CD4-positive, alpha-beta T cell treated with Interleukin-1 beta for 1 hour (primary cell): ENCODE data around the gene ZBTB7C.

Experiments
- DNase-seq, 2 donors: peaks; one replicate each; pipeline ENCODE4 v3.0.0-alpha.2; 2020 to 2022

ZBTB7C gene

DNA sequence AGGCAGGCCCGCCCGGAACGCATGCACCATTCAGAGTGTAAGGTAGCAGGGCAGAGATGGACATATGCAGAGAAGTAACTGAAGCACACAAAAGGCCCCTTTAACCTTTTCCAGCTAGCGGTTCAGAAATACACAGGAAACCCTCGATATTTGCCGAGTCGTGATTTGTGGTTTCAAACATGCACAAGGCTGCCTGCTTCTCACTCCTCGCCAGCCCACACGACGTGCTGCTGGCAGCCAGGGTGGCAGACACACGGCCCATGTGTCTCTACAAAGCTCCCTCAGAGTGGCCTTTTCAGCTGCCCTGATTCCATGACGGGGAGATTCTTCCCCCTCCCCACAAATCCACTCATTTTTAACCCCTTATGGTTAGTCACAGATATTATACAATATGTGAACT lies 23.6 kb downstream of the ZBTB7C start:
- DNase-seq: no peak

GRCh38 chr18:48376934-48377333 lies 32.2 kb downstream of the ZBTB7C start:
- DNase-seq: no peak

DNA sequence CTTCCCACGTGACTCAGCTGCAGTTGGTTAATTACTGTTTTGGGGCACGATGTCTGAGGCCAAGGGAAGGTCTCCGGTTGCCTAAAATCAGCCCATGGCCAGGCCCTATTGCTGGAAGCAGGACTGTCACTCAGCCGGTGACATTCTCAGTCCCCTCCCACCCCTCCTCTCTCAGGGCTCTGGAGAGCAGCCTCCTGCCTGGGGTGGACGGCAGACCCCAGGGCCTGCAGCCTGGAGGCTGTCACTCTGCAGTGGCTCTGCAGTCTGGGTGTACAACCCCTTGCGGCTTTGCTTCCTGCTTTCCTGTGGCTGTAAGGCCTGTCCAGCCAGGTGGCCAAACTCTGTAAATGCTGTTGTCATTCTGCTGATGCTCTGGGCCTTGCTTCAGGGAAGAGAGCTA lies 32.8 kb downstream of the ZBTB7C start:
- DNase-seq: no peak

GRCh38 chr18:48375150-48375800 lies 33.9 kb downstream of the ZBTB7C start:
- no peak for DNase-seq

- DNase-seq: no peak
Measured at GRCh38 chr18:48374423-48375149, 34.6 kb downstream of the ZBTB7C start.

DNA sequence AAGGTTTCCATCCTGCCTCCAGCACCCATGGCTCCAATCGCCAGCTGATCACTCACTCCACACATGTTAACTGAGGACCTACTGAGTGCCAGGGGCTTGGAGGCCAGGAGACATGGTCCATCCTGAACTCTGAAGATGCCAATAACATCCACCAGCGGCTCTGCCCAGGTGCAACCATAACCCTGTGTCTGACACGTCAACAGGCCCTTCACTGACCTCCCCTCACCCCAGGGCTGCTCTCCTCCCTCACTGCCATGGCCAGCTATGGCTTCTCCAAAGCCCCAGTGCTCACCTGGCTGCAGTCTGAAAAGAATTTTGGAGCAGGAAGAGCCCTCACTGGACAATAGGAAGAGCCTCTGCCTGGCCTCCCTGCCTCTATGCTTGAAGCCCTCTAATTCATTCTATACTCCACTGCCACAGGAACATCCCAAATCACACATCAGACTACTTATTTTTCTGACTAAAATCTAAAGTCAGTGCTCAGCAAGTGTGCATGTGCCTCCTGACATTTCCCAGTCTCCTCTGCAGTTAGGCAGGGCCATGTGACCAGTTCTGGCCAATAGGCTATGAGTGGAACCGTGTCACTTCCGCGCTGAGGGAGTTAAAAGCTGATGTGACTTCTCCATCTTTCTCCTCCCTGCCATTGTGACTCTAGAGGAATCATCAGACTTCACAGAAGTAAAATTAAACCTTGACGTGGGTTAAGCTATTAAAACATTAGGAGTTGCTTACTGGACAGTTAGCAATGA lies 37.2 kb downstream of the ZBTB7C start:
- DNase-seq: no peak

DNA sequence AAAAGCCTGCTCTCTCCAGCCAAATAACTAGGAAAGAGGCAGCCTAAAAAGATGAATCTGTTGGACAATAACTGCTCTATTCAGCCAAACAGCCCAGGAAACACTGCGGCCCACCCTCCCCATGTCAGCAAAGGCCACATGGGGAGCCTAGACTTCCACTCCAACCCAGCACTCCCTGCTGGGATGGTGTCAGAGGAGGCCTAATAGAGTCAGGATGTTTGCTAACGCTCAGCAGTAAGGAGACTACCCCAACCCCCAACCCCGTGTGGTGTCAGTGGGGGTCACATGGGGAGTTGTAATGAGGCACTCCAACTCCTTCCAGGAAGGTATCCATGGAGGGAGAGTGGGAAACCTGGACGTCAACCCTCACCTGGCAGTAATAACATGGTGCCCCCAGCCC lies 41.6 kb downstream of the ZBTB7C start:
- no peak for DNase-seq

- no peak for DNase-seq
Measured at GRCh38 chr18:48365965-48366364, 43.2 kb downstream of the ZBTB7C start.

DNA sequence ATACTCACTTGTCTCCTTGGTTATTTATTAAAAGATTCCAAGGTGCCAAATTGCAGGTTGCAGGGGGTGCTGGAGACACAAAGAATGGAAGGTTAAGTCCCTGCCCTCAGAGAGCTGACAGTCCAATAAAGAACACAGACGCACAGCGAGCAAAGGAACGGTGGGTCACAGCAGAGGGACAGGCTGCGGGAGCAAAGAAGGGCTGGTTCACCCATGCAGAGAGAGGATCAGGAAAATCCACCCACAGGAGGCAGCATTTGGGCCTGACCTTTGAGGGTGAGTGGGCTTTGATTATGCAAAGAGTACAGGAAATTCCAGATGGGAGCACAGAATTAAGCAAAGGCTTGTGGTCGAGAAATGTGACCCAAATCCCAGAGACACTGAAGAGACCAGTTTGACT lies 45.0 kb downstream of the ZBTB7C start:
- DNase-seq: no peak

DNA sequence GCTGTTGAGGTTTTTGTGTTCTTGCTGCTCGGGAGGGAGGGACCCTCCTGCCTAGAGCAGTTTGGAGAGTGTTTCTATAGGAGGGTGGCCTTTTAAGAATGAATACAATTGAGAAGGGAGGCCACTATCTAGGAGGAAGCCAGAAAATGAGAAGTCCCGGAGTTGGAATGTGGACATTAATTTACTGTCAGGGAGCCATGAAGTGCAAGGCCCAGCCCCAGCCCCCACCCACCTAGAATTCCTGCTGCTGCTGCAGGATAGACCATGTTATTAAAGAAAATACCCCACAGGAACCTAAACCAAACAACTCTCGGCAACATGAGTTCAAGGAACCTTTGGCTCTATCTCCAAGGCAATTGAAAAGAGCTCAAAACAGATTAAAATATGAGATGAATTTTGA lies 46.0 kb downstream of the ZBTB7C start:
- DNase-seq: no peak

GRCh38 chr18:48361801-48362200 lies 47.4 kb downstream of the ZBTB7C start:
- no peak for DNase-seq

GRCh38 chr18:48360376-48361021 lies 48.7 kb downstream of the ZBTB7C start:
- no peak for DNase-seq

GRCh38 chr18:48359626-48360025 lies 49.6 kb downstream of the ZBTB7C start:
- no peak for DNase-seq

GRCh38 chr18:48358868-48359267 lies 50.3 kb downstream of the ZBTB7C start:
- DNase-seq: no peak

GRCh38 chr18:48356909-48357631 lies 52.1 kb downstream of the ZBTB7C start:
- DNase-seq: no peak

GRCh38 chr18:48356151-48356745 lies 52.9 kb downstream of the ZBTB7C start:
- DNase-seq: no peak

GRCh38 chr18:48355276-48356115 lies 53.7 kb downstream of the ZBTB7C start:
- no peak for DNase-seq

GRCh38 chr18:48354746-48355260 lies 54.4 kb downstream of the ZBTB7C start:
- DNase-seq: no peak

DNA sequence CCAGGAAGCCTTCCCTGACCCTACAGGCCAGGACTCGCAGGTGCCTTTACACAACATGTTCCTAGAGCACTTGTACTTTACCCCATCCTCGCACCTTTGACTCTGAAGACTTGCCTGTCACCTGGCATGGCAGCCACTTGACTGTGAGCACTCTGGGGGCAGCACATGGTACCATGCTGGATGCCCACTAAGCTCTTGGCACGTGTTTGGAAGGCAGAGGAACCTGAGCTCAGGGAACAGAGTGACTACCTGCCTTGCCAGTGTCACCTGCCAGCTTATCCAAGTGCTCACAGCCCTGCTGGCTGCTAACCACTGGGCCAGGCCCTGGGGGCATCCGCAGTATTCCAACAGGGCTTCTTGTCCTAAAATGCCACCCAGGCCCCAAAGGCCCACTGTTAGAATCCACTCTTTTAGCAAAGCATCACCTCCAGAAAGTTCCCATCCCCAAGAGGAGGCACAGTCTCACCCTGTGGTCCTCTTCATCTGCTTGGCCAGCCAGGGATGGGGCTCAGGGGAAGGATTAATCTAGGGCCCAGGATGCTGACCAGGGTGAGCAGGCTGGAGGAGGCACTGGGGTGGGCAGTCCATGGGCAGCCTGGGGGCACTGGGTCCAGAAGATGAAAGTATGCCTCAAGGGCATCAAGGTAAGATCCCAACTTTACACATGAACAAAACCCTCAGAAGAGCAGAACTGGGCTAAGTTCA lies 57.0 kb downstream of the ZBTB7C start:
- DNase-seq: no peak
